ENCODE measurements around the gene ANHX. TPM values are rescaled to one million over a fixed set of nuclear protein-coding genes. Genes with fewer than 3 reads are reported as not detected.
"Not testable (repeated sequence)": the region's sequence is repeated elsewhere in the genome, so short reads cannot be mapped to it uniquely, and the experiment has no call there.

ANHX gene
- total RNA-seq: not detected in 2 replicates

DNA sequence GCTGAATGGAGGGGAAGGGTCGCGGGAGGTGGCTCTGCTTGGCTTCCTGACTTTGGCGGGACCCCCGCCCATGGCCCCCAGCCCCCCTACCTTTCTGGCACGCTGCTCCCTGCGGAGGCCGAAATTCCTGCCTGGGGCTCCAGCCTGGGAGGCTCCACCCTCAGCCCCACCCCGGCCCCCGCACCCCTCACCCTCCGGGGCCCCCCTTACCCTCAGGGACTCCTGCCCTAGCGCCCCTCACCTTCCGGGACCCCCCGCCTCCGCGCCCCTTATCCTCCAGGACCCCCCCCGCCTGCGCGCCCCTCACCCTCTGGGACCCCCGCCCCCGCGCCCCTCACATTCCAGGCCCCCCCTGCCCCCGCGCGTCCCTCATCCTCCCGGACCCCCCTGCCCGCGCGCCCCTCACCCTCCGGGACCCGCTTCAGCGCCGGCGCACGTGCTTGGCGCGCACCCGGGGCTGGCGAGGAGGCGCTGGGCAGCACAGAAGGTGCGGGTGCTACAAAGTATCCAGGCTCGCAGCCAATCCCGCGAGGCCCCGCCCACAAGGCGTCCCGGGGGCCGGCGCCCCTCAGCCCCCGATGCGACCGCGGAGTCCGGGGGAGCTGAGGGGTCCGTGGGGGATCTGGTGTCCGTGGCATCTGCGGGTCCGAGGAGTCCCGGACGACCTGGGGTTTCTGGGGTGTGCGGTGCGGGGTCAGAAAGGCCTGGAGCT, at the start of gene ANHX:
Gene ANHX, minus strand, starts transcription at position 477 of the 712 bp plus-strand sequence. CDS start 1,521 bp downstream, outside the sequence.
- intact Hi-C loops (cut with micrococcal nuclease): no loop called here

- intact Hi-C loops (cut with micrococcal nuclease): not testable (repeated sequence)
Observed at GRCh38 chr12:133264668-133265067, 29.0 kb upstream of the ANHX start.

GRCh38 chr12:133264173-133264572, 28.5 kb upstream of the ANHX start:
- intact Hi-C loops (cut with micrococcal nuclease): no loop called here

- intact Hi-C loops (cut with micrococcal nuclease): no loop called here
Observed at GRCh38 chr12:133256321-133256720, 20.6 kb upstream of the ANHX start.

DNA sequence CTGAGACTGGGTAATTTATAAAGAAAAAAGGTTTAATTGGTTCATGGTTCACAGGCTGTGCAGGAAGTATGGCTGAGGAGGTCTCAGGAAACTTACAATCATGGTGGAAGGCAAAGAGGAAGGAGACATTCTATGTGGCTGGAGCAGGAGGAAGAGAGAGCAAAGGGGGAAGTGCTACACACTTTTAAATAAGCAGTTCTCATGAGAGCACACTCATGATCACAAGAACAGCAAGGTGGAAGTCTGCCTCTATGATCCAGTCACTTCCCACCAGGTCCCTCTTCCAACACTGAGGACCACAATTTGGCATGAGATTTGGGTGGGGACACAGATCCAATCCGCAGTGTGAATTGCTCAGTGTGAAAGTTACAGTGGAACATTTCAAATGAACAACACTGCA, 20.2 kb upstream of the ANHX start:
- intact Hi-C loops (cut with micrococcal nuclease): not testable (repeated sequence)

DNA sequence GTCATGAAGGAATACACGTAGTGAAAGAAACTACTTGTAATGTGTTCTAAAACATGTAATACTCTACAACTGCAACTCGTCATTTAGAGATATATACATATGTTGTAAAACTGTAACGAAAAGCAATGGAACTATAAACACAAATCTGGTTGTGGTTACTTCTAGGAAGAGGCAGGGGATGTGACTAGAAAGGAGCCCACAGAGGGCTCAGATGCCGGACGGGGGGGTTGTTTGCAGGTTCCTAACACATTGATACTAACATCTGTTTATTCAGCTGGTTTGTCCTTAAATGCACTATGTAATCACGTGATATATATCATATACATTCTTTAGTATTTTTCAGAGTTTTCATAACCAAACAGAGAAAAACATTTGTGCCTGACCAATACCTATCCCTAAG, 16.1 kb upstream of the ANHX start:
- intact Hi-C loops (cut with micrococcal nuclease): no loop called here

- intact Hi-C loops (cut with micrococcal nuclease): no loop called here
Observed at GRCh38 chr12:133236556-133236955, 879 bp upstream of the ANHX start.

- intact Hi-C loops (cut with micrococcal nuclease): no loop called here
Observed at GRCh38 chr12:133236144-133236543, 467 bp upstream of the ANHX start.

GRCh38 chr12:133234971-133235370, 706 bp downstream of the ANHX start:
- intact Hi-C loops (cut with micrococcal nuclease): no loop called here

DNA sequence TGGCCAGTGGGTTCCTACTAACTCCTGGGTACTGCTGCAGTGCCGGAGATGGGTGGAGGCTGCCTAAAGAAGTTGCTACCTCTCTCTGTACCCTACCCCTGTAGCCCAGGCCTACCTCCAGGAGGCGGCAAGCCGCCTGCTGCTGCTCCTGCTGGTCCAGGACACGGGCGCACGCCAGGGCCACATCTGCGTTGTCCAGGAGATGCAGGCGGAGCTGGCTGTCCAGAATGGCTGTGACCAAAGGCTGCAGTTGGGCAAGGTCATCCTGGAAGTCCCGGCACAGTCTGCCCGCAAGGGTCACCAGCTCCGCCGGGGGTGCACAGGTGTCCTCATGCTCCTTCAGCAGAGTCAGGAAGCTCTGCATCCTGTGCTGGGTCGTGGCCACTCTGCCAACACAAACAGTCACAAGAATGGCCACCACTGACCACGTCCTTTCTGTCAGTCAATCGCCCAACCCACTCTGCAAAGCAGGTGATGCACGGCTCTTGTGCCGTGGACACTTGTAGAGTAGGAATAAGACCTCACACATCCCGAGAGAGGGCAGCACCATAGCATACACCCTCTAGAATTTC, 1.6 kb downstream of the ANHX start:
- intact Hi-C loops (cut with micrococcal nuclease): no loop called here

- intact Hi-C loops (cut with micrococcal nuclease): no loop called here
Observed at GRCh38 chr12:133233006-133233405, 2.7 kb downstream of the ANHX start.

DNA sequence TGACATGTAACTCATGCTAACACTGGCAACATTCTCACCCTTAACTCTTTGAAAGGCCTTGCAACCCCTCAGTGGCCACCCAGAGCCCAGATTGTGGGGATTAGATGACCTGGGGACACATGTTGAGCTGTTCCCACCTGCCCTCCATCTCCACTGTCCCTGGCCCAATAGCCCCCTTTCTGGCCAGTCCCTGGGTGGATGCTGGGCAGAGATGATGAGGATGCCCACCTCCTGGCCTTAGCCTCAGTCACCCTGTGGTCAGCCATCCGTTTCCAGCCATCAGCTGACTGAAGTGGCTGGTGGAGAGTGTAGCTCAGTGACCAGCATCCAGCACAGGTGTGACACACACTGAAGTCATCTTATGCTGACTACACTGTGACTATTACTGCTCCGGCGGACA, 4.7 kb downstream of the ANHX start:
- intact Hi-C loops (cut with micrococcal nuclease): no loop called here

- intact Hi-C loops (cut with micrococcal nuclease): no loop called here
Observed at GRCh38 chr12:133227281-133227852, 8.3 kb downstream of the ANHX start.

DNA sequence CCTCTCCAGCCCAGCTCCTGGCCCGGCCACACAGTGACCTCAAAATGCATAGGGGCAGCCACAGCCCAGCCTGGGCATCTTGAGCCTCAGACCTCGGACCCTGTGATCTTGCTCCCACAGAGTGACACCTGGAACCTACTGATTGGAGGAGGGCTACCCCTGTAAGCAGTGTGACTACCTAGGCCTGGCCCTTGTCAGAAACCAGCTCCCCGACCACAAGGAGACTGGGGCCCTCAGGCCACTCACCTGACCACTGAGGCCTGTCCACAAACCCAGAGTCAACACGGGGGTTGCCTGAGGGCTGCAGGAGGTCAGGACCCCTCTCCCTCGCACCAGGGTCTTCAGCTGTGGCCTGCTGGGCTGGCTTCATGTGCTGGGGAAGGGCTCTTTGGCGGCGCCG, 9.0 kb downstream of the ANHX start:
- intact Hi-C loops (cut with micrococcal nuclease): no loop called here

GRCh38 chr12:133225527-133225926, 10.2 kb downstream of the ANHX start:
- intact Hi-C loops (cut with micrococcal nuclease): no loop called here

- intact Hi-C loops (cut with micrococcal nuclease): no loop called here
Observed at GRCh38 chr12:133222211-133222610, 13.5 kb downstream of the ANHX start.

GRCh38 chr12:133221241-133221640, 14.4 kb downstream of the ANHX start:
- intact Hi-C loops (cut with micrococcal nuclease): no loop called here

GRCh38 chr12:133220521-133220920, 15.2 kb downstream of the ANHX start:
- intact Hi-C loops (cut with micrococcal nuclease): no loop called here

DNA sequence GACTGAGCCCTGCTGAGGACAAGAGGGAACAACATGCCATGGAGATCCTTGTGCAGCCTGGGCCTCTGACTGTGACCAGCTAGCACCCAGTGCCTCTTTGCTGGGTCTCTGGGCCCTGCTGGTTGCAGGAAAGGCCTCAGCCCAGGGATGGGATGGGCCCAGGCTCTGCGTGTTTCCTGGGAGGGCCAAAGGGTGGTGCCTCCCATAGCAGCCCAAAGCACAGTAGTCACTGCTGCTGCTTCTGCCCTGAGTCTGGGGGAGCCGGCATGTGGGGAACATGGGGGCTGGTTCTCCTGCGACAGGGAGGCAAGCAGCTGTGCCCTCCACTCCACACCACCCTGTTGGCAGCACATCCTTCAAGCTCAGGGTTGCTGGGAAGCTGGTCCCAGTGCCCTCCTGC, 18.5 kb downstream of the ANHX start:
- intact Hi-C loops (cut with micrococcal nuclease): no loop called here

DNA sequence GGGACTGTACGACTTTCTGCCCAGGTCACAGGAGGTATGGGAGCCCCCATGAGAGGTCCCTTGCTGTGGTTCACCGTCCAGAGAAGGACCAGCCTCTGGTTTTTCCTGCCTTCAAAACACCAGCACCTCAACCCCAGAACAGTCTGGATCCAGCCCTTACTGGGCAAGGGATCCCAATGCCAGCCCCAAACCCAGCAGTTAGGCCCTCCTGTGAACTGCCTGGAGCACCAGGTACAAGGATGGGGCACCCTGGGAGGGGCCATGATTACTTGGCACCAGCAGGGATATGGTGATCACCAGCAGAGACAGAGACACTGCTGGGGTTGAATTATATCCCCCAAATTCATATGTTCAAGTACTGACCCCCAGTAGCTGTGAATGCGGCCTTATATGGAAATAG, 20.0 kb downstream of the ANHX start:
- intact Hi-C loops (cut with micrococcal nuclease): no loop called here

- intact Hi-C loops (cut with micrococcal nuclease): no loop called here
Observed at GRCh38 chr12:133206390-133206789, 29.3 kb downstream of the ANHX start.

- intact Hi-C loops (cut with micrococcal nuclease): no loop called here
Observed at GRCh38 chr12:133204264-133204603, 31.4 kb downstream of the ANHX start.

Data from T-helper 1 cell treated with Interleukin-12 subunit alpha and Interleukin-12 subunit beta and Interleukin-4 antibody, amounts not matched to agents 30 ng/mL and 1 ng/mL, for 36 hours (primary cell).